Right renal cortex interstitium (tissue), 3 donors: ENCODE measurements around the gene TMEM128. TPM values are rescaled to one million over a fixed set of nuclear protein-coding genes. Genes with fewer than 3 reads are reported as not detected.
A peak's percentile ranks its signal among the peaks of the same experiment; 100 is the strongest.
"Not testable (repeated sequence)": the region's sequence is repeated elsewhere in the genome, so short reads cannot be mapped to it uniquely, and the experiment has no call there.

Experiments used
- DNase-seq, 3 donors: peaks; one replicate each; pipeline ENCODE4 v3.0.0-alpha.2; 2013; ENCODE audit warnings: low read depth in 3 of 3, low spot score in 2 of 3
- polyA plus RNA-seq, 3 donors: library from polyadenylated mRNA; unstranded; fragments of 120-200 nt; gene quantifications; one replicate each; pipeline ENCODE4 v1.2.1, GENCODE V29; 2013; ENCODE audit not compliant: insufficient read length in 3 of 3

TMEM128 gene
- polyA plus RNA-seq, 3 donors = 46.1 to 60.4 (median 47.4) TPM

DNA sequence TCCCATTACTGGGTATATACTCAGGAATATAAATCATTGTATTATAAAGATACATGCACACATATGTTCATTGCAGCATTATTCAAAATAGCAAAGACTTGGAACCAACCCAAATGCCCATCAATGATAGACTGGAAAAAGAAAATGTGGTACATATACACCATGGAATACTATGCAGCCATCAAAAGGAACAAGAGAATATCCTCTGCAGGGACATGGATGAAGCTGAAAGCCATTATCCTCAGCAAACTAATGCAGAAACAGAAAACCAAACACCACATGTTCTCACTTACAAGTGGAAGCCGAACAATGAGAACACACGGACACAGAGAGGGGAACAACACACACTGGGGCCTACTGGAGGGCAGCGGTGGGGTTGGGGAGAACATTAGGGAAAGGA, 9.7 kb upstream of the TMEM128 start:
- DNase-seq = not testable (repeated sequence)

DNA sequence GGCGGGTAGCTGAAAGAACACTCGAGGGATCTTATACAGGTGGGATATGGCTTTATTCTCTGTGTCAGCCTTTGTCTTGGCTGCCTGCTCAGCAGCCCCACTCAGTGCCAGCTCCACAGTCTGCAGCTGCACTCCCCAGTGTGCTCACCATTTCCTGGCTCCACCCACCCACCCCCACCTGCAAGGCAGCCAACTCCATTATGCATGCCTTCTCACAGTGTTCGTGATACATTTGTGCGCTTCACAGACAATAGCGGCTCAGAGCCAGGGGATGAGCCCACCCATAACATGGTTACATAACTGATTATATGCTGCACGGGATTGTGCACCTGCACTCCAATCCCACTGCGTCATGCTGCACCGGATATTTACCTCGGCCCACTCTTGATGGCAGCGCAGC, 8.8 kb upstream of the TMEM128 start:
- DNase-seq = no peak

DNA sequence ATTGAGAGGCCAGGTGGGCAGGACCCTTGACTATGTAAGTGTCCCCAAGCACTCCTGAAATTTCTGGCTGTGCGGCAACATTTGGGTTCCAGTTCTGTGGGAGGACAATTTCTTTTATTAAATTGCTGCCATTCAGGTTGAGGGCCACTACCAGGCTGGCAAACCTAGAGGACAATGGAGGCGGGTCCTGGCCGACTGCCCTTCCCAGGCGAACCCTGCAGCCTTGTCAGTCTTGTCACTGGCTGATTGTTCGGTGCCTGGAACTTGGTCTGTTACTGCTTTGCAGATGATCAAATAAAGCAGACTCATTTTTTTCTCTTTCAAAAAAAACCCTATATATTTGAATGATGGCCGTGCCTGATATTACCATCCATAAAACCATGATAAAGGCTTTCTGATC, 6.6 kb upstream of the TMEM128 start:
- no peak for DNase-seq

DNA sequence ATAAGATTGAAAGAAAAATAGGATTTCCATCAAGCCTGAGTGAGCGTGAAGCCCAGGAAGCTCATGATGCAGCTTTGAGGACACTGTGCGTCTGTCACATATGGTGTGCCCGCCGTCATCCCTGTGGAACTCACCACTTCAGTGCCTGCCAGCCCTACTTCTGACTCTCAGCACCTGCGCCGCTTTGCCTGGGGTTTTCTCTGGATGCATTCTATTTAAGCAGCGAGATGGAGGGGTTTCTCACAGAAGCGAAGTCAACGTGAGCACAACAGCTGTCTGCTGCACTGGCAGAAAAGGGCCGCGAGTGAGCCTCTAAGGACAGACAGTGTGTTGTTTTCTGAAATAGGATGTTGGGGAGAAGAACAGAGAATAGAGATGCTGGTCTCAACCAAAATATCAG, 6.2 kb upstream of the TMEM128 start:
- no peak for DNase-seq

DNA sequence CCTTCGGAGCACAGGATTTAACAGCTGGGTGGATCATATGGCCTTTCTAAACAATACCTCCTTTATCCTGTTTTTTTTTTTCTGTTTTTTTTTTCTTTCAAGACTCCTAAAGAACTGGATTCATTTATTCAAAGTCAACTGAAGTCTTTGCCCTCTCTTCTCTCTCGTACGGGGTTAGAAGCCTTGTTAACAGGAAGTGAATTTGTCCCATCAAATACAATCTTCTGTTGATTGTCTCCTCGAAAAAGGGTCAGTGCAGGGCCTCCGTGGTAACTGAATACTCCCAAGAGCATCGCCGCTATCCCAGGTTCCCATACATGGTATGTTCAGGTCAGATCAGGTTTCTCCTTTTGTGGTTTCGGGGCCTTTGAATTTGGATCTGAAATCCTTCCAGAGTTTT, 1.8 kb upstream of the TMEM128 start:
- no peak for DNase-seq

DNA sequence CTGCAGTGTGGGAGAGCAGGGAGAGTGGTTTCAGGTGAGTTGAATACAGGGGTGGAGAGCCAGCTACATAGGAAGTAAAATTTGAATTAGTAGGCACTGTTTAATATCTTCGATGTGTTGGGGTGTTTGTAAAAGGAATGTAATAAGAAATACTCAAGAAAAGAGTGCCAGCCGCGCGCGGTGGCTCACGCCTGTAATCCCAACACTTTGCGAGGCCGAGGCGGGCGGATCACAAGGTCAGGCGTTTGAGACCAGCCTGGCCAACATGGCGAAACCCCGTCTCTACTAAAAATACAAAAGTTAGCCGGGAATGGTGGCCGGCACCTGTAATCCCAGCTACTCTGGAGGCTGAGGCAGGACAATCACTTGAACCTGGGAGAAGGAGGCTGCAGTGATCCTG, 1.3 kb upstream of the TMEM128 start:
- DNase-seq = not testable (repeated sequence)

DNA sequence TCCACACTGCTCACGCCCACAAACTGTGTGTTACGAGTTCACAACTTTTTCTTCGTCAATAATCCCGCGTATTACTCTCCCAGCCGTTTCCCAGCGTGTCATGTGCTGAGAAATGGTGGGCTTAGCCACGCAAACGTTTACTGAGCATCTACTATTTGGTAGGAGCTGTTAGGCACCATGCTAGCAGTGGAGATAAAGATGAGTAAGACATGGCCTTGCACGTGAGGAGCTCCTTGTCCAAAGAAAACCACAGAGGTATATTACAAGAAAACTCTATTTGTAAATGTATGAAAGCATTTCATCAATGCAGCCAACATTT, 821 bp upstream of the TMEM128 start:
- no peak for DNase-seq

DNA sequence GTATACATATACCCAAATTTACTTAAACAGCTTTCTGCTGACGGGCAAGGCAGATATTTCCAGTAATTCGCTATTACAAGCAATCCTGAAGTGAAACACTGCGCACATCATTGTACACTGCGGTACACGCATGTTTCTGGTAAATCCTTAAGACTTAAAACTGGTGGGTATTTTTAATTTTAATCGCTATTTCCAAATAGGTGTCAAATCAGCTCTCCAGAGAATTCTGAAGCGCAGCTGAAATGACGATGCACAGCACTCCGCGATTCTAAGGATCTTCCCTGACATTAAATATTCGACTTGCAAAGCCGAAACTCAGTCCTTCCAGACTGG, 361 bp downstream of the TMEM128 start:
- DNase-seq = peak in 1 of 3 donors; percentile 43

DNA sequence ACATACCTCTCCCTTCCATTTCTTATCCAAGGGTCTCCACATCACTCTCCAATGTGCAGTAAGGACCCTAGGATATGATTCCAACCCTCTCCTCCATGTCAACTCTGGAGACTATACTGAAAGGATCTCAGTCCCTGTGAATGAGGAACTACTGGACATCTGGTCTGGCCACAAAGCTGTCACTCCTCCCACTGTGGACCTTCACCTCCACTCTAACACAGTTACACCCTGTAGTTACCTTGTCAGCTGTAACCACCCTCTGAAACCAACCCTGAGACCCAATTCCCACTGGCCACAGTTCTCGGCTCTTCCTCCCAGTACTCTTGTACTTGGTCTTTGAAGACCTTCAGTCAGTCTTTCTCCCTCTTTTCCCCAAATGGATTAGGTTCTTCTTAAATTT, 2.9 kb downstream of the TMEM128 start:
- DNase-seq = no peak

DNA sequence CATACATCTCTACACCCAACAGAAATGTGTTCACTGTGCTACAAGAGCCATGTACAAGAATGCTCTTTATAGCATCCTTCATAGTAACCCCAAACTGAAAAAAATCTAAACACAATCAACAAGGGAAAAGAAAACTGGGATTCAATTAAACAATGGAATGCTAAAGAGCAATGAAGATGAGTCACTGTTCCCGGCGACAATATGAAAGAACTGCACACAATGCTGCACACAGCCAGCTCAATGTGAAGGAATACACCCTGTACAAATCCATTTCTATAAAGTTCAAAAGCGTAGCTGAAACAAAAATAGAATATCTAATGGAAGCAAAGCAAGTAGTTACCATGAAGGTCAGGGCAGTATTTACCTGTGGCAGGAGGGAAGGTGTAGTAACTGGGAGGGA, 8.5 kb downstream of the TMEM128 start:
- not testable (repeated sequence) for DNase-seq

DNA sequence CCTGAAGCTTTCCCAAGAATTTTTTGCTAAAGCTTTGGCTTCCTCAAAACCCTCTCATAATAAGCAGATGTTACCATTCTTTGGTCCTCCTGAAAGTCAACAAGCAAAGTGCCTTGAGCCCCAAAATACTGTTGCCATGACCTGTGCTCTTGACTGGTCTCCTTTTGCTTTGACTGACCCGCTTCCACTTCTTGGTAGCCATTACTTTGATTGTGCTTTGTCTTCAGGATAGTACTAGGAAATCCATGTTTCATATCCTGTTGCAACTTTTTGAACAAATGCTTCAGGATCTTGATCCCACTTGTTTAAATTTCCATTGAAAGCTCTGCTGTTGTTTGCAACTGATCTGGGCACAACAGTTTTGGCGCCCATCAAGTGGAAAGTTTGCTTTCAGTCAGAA, 14.4 kb downstream of the TMEM128 start:
- no peak for DNase-seq

DNA sequence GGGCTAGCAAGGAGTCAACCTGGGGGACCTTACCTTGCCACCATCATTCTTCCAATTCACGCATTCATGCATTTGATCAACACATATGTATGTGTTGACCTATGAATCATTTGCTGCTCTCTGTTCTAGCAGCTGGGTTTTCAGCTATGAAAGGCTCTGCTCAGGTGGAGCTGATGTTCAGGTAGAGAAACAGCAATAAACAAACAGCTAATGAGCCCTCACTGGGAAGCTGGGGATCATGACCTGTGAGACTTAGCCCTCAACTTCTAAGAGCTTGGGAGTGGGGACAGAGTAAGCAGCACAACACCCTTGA, 19.7 kb downstream of the TMEM128 start:
- DNase-seq = no peak

DNA sequence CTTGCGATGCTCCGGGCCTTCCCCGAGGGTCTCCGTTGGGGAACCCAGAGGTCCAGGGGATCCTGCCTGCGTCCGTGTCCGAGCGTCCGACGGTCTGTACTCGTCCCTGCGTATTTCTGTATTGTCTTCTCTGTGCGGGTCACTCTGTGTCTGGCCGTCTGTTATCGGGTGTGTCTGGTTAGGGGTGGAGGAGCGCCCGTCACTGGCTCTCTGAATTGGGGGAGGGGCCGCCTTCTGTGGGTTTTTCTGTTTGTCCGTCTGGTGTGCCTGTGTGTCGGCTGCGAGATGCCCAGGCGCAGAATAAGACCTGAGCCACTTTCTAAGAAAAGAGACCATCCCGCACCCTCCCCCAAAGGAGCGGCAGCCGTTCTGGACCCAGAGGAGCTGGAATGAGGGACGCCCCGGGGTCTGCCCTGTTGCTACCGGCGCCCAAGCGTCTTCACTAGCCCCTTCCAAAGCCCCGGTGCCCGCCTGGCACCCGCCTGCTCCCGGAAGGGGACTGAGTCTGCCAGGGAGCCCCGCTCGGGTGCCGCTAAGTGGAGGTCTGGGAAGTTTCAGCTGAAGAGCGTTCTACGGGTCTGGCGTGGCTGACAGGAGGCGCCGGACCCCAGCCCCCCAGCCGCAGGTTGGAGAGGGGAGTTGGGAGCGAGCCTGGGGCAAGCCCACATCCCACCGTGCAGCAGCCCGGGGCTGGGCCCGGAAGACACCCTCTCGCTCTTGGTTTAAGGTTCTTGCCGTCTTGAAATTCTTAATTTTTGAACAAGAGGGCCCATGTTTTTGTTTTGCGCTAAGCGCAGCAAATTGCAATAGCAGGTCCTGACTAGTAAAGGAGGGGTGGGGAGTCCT, 20.3 kb downstream of the TMEM128 start:
- no peak for DNase-seq

DNA sequence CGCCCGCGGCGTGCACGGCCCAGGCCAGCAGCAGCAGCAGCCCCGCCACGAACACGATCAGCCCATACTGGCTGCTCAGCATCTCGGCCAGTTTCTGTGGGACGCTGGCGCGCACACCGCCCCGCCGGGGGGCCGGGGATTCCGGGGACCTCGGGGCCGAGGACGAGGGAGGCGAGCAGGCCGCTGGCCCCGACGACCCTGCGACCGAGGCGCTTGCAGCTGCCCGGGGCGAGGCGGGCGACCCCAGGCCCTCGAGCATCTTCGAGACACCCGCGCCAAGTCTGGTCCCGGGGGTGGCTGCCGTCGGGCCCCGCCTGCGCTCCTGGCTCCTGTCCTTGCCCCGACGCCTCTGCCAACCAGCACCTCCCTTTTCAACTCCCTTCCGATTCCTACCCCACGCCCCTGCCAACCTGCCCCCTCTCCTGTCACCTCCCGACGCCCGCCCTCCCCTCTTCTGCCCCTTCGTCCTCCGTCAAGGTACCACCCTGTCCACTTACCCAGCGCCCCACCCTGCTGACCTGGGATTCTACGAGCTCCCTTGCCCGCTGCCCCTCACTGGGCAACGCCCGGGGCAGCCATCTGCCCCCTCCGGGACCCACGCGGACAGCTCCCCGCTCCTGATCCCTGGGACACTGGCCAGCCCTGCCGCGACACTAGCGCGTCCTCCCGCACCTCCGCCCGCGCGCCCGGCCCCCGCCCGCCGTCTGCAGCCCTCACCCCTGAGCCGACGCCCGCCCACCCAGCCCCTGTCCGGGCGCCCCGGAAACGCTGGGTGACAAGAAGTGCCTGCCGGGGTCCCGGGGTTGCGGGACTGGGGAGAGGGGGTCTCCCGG, 21.2 kb downstream of the TMEM128 start, which contains the start of gene OTOP1:
OTOP1 (minus strand) TSS at position 324 of the 833 bp plus-strand sequence; CDS start at position 259, 65 bp downstream.
- no peak for DNase-seq

DNA sequence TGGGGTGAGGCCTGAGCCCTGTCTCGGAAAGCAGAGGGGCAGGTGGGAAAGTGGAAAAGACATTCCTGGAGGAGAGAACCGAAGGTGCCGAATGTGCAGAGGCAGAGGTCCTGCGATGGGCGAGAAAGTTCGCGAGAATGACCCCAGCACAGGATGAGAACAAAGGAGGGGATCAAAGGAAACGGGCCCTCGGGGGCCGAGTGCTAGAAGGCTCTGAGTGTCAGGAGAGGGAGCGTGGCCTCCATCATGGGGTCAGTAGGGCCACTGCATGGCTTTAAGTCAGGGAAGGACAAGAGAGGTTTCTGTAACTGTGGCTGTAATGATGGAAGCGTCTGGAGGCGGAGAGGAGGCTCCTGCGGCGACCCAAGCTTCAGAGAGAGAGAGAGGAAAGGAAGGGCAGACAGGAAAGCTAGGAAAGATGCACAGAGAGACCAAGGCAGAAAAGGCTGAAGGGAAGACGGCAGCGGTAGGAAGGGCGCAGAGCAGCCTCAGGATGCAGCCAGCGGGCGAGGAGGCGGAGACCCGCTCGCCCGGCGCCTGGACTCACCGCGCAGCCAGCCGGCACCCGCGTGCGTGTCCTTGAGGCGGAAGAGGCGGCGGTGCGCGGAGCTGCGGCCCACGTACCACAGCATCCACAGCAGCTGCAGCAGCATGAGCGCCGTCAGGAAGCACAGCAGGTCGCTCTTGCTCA, 22.0 kb downstream of the TMEM128 start:
- DNase-seq = no peak

DNA sequence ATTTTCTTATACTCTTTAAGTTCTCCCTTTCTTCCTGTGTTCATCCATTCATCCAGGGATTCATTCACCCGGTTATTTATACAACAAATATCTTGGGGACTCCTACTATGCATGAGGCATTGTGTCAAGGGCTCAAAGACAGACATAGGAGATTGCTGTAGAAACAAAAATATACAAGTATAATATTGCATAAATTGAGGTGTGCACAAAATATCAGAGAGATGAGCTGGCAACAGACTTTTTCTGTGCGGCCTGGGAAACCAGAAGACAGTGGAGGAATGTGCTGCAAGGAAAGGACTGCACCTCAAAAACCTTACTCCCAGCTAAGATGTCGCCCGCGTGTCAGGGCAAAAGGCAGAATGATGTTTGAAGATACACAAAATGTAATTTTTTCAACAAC, 30.9 kb downstream of the TMEM128 start:
- no peak for DNase-seq

DNA sequence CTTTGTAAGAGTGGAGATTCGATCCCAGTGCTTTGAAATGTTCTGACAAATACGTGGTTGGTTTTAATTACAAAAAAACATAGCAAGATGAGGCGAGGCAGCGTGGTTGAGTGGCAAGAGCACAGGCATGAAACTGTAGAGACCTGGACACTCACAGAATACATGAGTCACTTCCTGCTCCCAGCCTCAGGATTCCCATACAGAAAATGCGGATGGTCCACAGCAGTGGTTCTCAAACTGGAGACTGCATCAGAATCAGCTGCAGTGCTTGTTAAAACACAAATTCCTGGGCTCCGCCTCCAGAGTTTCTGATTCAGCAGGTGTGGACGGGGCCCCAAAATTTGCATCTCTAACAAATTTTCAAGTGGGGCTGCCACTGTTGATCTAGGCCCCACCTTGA, 31.4 kb downstream of the TMEM128 start:
- DNase-seq = no peak

DNA sequence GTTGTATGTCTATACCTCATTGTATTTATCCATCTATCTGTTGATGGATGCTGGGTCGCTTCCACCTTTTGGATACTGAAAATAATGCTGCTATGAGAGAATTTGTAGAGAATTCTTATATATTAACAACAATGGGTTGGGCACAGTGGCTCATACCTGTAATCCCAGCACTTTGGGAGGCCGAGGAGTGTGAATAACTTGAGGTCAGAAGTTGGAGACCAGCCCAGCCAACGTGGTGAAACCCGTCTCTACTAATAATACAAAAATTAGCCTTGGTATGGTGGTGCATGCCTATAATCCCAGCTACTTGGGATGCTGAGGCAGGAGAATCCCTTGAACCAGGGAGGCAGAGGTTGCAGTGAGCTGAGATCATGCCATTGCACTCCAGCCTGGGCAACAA, 34.3 kb downstream of the TMEM128 start:
- DNase-seq = not testable (repeated sequence)

DNA sequence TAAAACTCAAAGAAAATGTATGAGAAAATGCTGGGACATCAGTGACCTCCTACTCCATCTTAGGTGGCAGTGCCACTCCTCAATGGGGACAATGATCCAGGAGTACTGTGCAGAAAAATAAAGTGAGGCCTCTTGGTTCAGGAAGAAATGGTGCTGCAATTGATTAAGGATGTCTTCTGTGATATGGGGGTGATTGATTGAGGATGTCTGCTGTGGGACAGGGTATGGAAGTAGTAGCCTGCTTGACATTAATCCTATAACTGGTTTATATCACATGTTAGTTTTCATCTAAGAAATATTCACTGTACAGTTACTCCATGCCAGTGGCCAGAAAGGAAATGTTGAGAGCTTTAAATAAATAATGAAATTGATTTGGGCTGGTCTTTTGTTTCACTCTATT, 41.8 kb downstream of the TMEM128 start:
- DNase-seq = no peak

DNA sequence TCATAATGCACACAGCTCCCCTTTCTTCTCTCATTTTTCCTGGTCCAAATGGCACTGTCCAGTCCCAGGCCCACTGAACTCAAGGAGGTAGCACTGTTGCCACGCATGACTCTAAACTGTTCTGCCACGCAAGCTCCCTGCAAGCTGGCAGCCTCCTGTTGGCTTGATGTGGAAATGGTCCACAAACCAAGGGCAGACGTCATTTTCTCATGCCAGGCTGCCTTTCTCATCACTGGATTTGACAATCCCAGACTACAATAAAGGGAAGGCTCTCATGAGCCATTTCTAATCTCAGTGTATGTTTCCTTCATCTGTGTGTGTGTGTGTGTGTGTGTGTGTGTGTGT, 43.6 kb downstream of the TMEM128 start:
- DNase-seq = no peak

DNA sequence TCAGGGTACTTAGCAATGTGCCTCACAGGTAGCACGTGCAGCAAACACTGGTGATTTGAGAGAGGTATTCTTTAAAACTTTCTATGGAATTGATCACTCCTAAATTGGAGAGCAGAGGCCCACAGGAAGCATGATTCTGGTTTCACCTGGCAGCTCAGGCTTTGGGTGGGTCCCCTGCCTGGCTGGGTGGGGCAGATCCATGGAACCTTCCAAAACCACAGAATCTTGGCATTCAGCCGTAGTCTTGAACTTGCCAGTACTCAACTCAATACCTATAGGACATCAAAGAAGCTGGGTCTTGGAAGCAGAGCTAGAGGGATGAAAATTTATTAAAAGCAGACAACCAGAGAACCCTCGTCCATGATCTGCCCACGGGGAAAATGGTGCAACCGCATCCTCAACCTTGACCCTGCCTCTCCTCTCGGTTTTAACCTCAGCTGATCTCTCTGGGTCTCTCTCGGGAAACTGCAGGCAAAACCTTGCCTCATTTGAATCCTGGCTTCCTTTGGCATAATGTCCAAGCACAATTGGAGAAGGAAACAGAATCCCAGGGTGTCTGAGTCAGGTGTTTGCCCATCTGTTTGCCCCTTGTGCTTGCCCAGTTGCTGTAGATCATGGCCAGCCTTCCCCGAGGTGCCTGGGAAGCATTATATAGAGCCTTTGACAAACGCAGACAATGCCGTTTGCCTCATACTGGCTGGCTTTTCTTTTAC, 44.2 kb downstream of the TMEM128 start:
- DNase-seq = no peak
